Hepatocyte (in vitro differentiated cells): ENCODE results near the gene SNTG2. TPM values are rescaled to one million over a fixed set of nuclear protein-coding genes. Genes with fewer than 3 reads are reported as not detected.

ENCODE experiments used
- DNase-seq: peaks from one replicate; pipeline ENCODE4 v3.0.0-alpha.2; 2016; ENCODE audit warnings: low spot score
- H2AFZ ChIP-seq: fragments of 200-600 bp; sonication (generic); 2 replicates; pipeline ENCODE4 v1.6.0; 2016; ENCODE audit warnings: antibody characterized with exemption, mild to moderate bottlenecking
- H3K27ac ChIP-seq: fragments of 200-600 bp; sonication (generic); 2 replicates; pipeline ENCODE4 v1.5.1; 2016; ENCODE audit warnings: mild to moderate bottlenecking
- H3K27me3 ChIP-seq: fragments of 200-600 bp; sonication (generic); 2 replicates; pipeline ENCODE4 v1.6.1; 2016
- H3K36me3 ChIP-seq: fragments of 200-600 bp; sonication (generic); replicated peaks from 2 replicates; pipeline ENCODE4 v1.5.1; 2016; ENCODE audit warnings: low read depth; ENCODE audit not compliant: insufficient read depth
- H3K4me1 ChIP-seq: fragments of 200-600 bp; sonication (generic); 2 replicates; pipeline ENCODE4 v1.5.1; 2016; ENCODE audit warnings: mild to moderate bottlenecking, moderate library complexity; ENCODE audit not compliant: insufficient read depth
- H3K4me2 ChIP-seq: fragments of 200-600 bp; sonication (generic); 2 replicates; pipeline ENCODE4 v1.6.0; 2016
- H3K4me3 ChIP-seq: fragments of 200-600 bp; sonication (generic); 2 replicates; pipeline ENCODE4 v1.5.1; 2016; ENCODE audit warnings: mild to moderate bottlenecking
- H3K79me2 ChIP-seq: fragments of 200-600 bp; sonication (generic); 2 replicates; pipeline ENCODE4 v1.6.0; 2017; ENCODE audit warnings: mild to moderate bottlenecking
- H3K9me2 ChIP-seq: fragments of 200-600 bp; sonication (generic); replicated peaks from 2 replicates; pipeline ENCODE4 v1.6.0; 2017; ENCODE audit warnings: mild to moderate bottlenecking; ENCODE audit not compliant: insufficient read depth
- H3K9me3 ChIP-seq: fragments of 200-600 bp; sonication (generic); 2 replicates; pipeline ENCODE4 v1.5.1; 2016; ENCODE audit warnings: low read depth, mild to moderate bottlenecking
- H4K20me1 ChIP-seq: fragments of 200-600 bp; sonication (generic); 2 replicates; pipeline ENCODE4 v1.6.0; 2016; ENCODE audit warnings: mild to moderate bottlenecking; ENCODE audit not compliant: insufficient read depth, poor library complexity, severe bottlenecking
- CTCF ChIP-seq: fragments of 200-600 bp; sonication (generic); IDR thresholded peaks from 2 replicates; pipeline ENCODE4 v1.5.1; 2016; ENCODE audit warnings: antibody characterized with exemption, mild to moderate bottlenecking; ENCODE audit not compliant: poor library complexity
- EZH2 ChIP-seq: fragments of 200-600 bp; sonication (generic); IDR thresholded peaks from 2 replicates; pipeline ENCODE4 v1.6.1; 2016; ENCODE audit warnings: antibody characterized with exemption, mild to moderate bottlenecking, borderline replicate concordance
- EZH2phosphoT487 ChIP-seq: fragments of 200-600 bp; sonication (generic); IDR thresholded peaks from one replicate; pipeline ENCODE4 v1.6.1; 2018; ENCODE audit warnings: antibody characterized with exemption, mild to moderate bottlenecking, low read depth, moderate library complexity; ENCODE audit not compliant: unreplicated experiment, severe bottlenecking
- WGBS: methylation state at CpG from one replicate; pipeline ENCODE4 v1.1.6; 2016; ENCODE audit warnings: low lambda C conversion rate; ENCODE audit errors: missing lambda C conversion rate; 5-methylcytosine and 5-hydroxymethylcytosine counted together
- polyA plus RNA-seq: library from polyadenylated mRNA; unstranded; fragments of >200 nt; fragmentation: Nextera tagmentation; extraction: Ambion mirVana; gene quantifications from 2 replicates; pipeline ENCODE4 v1.2.1, GENCODE V29; 2016
- total RNA-seq: library from RNA; depleted of rRNA; stranded (reverse); fragments of >200 nt; gene quantifications from 2 replicates; pipeline ENCODE4 v1.2.3, GENCODE V29; 2014

SNTG2 gene
- total and polyA plus RNA-seq, 2 experiments from 2014 or later, result not detected

GRCh38 chr2:1405124-1405523, 454.5 kb downstream of the SNTG2 start:
- Histone ChIP-seq H3K27ac (no peak overlapping the region), H3K27me3 (no peaks in the 10 kb centered on the region), H3K9me2 (no peaks in the 10 kb centered on the region), H3K79me2 (no peaks in the 10 kb centered on the region), H3K9me3 (no peaks in the 10 kb centered on the region), H3K4me2 (no peak overlapping the region), H2AFZ (no peak overlapping the region), H3K4me3 (no peak overlapping the region), H3K36me3 (no peaks in the 10 kb centered on the region), H4K20me1 (no peaks in the 10 kb centered on the region), H3K4me1 (no peaks in the 10 kb centered on the region)
- DNase-seq, result no peak
- 100% methylated on average over 1 of the region's 1 CpG for WGBS
- TF ChIP-seq EZH2phosphoT487 (no peak), CTCF (no peak), EZH2 (no peak)

DNA sequence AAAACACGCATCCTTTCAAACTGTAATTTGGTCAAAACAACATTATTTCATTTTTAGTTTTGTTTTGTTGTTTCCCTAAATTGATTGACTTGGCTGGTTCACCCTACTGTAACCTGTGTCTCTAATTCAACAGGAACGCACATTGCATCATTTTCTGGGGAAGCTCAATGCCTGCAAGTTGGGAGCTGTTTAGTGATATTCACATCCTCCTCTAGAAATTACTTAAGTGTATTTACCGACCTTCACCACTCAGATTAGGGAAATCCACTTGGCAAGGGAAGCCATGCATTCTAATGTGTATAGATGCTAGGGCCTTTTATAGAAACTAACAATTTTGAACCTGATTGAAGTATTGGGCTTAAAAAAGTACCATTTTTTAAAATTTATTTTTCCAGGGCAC, 455.3 kb downstream of the SNTG2 start:
- Histone ChIP-seq H3K27me3 (no peaks in the 10 kb centered on the region), H3K27ac (no peak overlapping the region), H3K79me2 (no peaks in the 10 kb centered on the region), H3K36me3 (no peaks in the 10 kb centered on the region), H2AFZ (no peak overlapping the region), H3K9me2 (no peaks in the 10 kb centered on the region), H3K9me3 (no peaks in the 10 kb centered on the region), H3K4me2 (no peak overlapping the region), H3K4me3 (no peak overlapping the region), H3K4me1 (no peaks in the 10 kb centered on the region), H4K20me1 (no peaks in the 10 kb centered on the region)
- TF ChIP-seq EZH2phosphoT487 (no peak), EZH2 (no peak), CTCF (no peak)
- DNase-seq, result no peak
- WGBS, result 84% methylated on average over 3 of the region's 3 CpGs

GRCh38 chr2:1406434-1406833, 455.8 kb downstream of the SNTG2 start:
- H3K4me3 ChIP-seq, result no peak overlapping the region
- H2AFZ ChIP-seq, result no peak overlapping the region
- no peaks in the 10 kb centered on the region for H3K9me3 ChIP-seq
- no peaks in the 10 kb centered on the region for H3K9me2 ChIP-seq
- no peaks in the 10 kb centered on the region for H3K27me3 ChIP-seq
- no peak overlapping the region for H3K4me2 ChIP-seq
- H3K79me2 ChIP-seq, result no peaks in the 10 kb centered on the region
- no peaks in the 10 kb centered on the region for H3K36me3 ChIP-seq
- H3K27ac ChIP-seq, result no peak overlapping the region
- no peak for DNase-seq
- no peaks in the 10 kb centered on the region for H3K4me1 ChIP-seq
- TF ChIP-seq EZH2 (no peak), EZH2phosphoT487 (no peak), CTCF (no peak)
- WGBS, result 86% methylated on average over 2 of the region's 2 CpGs
- no peaks in the 10 kb centered on the region for H4K20me1 ChIP-seq
